ENCODE data around the gene LGR6. TPM values are rescaled to one million over a fixed set of nuclear protein-coding genes. Genes with fewer than 3 reads are reported as not detected.
"Not testable (repeated sequence)": the region's sequence is repeated elsewhere in the genome, so short reads cannot be mapped to it uniquely, and the experiment has no call there.

Gene LGR6
- total RNA-seq, 2 donors from 2014 or later, result 5.8 to 5.9 TPM

DNA sequence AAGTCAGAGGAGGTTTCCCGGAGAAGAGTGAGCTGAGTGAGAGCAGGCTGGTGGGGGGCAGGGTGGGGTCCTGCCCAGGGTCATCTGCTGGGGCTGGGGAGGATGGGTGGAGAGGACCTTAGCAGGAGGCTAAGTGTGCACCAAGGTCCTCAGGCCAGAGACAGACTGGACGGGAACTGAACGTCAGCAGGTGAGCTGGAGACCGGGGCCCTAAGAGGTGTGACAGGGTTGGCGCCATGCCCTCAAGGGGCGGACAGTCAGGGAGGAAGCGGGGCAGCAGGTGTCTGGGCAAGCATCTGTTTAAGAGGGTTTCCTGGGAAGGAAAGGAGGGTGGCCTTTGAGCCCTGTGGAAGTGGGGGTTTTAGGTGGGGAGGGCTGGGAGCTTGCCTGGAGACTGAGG, 19.6 kb upstream of the LGR6 start:
- DNase-seq (ENCODE audit: low spot score) (no peak), ATAC-seq (no peak)
- H3K4me3 Mint-ChIP-seq, result no peak overlapping the region
- H3K27ac Mint-ChIP-seq, result no peak overlapping the region
- no peaks in the 10 kb centered on the region for H3K27me3 Mint-ChIP-seq
- no peaks in the 10 kb centered on the region for H3K36me3 Mint-ChIP-seq
- no peaks in the 10 kb centered on the region for H3K9me3 Mint-ChIP-seq
- no peaks in the 10 kb centered on the region for H3K4me1 Mint-ChIP-seq (ENCODE audit: low read depth in 2 of 2)

DNA sequence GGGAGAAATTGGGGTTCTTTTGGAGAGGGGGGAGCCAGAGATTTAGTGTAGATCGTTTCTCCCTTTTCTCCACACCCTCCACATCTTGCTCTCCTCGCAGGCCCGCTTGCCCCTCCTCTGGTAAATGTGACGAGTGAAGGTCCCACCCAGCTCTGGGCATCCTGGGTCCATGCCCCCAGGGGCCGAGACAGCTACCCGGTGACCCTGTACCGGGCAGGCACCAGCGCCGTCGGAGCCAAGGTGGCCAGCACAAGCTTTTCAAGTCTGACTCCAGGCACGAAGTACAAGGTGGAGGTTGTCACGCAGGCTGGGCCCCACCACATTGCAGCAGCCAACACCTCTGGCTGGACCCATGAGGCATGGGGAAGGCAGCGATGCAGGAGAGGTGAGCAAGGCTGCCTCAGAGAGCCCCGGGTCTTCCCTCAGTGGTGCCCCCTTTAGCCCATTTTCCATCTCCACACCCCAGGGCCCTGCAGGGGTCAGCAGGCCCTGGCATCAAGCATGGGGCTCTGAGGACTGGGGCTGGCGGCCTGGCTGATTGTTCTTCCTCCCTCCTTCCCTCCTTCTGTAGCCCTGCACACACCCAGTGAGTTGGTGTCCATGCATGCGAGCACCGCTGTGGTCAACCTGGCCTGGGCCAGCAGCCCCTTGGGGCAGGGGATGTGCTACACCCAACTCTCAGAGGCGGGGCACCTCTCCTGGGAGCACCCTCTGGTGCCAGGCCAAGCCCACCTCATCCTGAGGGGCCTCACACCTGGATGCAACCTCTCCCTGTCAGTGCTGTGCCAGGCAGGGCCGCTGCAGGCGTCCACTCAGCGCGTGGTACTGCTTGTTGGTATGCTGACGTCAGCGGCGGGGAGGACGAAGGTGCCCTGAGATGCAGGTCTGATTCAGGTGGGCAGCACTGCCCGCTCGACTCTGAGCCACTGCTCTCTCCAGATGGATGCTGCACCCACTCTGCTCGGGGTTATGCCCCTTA, 16.4 kb upstream of the LGR6 start:
- no peaks in the 10 kb centered on the region for H3K36me3 Mint-ChIP-seq
- ATAC-seq (no peak), DNase-seq (ENCODE audit: low spot score) (no peak)
- no peak overlapping the region for H3K27ac Mint-ChIP-seq
- H3K4me3 Mint-ChIP-seq, result no peak overlapping the region
- H3K27me3 Mint-ChIP-seq, result no peaks in the 10 kb centered on the region
- no peaks in the 10 kb centered on the region for H3K4me1 Mint-ChIP-seq (ENCODE audit: low read depth in 2 of 2)
- no peaks in the 10 kb centered on the region for H3K9me3 Mint-ChIP-seq

DNA sequence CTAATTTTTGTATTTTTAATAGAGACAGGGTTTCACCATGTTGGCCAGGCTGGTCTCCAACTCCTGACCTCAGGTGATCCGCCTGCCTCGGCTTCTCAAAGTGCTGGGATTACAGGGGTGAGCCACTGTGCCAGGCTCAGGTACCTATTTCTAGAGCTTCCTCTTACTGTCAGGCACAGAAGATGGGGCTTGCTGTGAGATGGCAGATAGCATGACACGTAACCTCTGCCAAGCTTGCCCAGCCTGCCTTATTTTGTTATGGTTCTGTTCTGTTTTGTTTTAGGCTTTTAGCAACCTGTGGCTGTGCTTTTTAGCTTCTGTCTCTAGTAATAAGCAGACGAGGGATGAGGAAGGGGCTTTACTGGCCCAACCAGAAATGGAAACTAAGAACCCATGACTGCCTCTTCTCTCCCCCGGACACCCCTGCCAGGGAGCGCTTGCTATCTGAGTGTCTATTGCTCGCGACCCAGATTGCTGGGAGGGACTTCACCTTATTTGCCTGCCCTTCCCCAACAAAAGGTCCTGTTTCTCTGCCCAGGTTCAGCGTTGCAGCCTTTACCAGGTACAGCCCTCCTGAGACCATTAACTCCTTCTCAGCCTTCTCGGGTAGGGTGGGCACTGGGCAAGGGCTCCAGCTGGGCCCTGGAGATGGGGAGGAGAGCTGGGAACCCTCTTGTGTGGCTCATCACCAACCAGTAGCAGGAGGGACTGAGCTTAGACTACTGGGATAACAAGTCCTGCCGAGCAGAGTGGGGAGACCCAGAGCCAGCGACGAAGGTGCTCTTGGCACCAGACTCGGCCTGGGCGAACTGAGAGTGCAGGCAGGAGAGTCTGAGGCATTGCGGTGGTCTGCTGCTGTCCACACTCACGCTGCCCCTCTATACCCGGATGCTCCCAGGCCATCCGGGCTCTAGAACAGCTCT, 13.5 kb upstream of the LGR6 start:
- no peak for DNase-seq (ENCODE audit: low spot score)
- no peak overlapping the region for H3K27ac Mint-ChIP-seq
- peaks cover 0 to 7% of the 10 kb centered on the region in 2 donors for H3K27me3 Mint-ChIP-seq
- H3K9me3 Mint-ChIP-seq, result no peaks in the 10 kb centered on the region
- ATAC-seq, result no peak
- peaks cover 7 to 12% of the 10 kb centered on the region in 2 donors for H3K4me1 Mint-ChIP-seq (ENCODE audit: low read depth in 2 of 2)
- H3K4me3 Mint-ChIP-seq, result no peak overlapping the region
- no peaks in the 10 kb centered on the region for H3K36me3 Mint-ChIP-seq

DNA sequence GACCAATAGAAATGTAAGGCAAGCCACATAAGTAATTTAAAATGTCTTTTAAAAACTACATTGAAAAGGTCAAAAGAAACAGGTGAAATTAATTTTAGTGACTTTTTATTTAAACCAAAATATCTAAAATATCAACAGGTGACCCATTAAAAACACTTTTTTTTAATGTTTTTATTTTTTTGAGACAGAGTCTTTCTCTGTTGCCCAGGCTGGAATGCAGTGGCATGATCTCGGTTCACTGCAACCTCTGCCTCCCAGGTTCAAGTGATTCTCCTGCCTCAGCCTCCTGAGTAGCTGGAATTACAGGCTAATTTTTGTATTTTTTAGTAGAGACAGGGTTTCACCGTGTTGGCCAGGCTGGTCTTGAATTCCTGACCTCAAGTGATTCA, 12.9 kb upstream of the LGR6 start:
- not testable (repeated sequence) for H3K27me3 Mint-ChIP-seq; H3K9me3 Mint-ChIP-seq; H3K36me3 Mint-ChIP-seq; ATAC-seq; H3K4me3 Mint-ChIP-seq; H3K27ac Mint-ChIP-seq; DNase-seq (ENCODE audit: low spot score)
- H3K4me1 Mint-ChIP-seq (ENCODE audit: low read depth in 2 of 2), result peaks cover 7 to 12% of the 10 kb centered on the region in 2 donors

DNA sequence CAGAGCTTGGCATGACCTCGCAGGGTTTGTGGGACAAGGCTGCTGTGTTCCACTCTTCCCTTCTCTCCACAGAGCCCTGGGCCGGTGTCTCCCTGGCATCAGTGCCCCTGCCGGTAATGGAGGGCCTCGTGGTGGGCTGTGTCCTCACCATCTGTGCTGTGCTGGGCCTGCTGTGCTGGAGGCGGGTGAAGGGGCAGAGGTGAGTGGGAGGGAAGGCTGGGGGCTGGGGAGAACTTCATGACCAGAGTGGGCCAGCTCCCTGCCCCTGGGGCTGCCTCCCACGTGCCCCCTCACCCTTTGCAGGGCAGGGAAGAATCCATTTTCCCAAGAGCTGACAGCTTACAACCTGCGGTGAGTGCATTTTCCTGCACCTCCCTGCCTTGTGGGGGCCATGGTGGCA, 12.0 kb upstream of the LGR6 start:
- Mint-ChIP-seq H3K9me3 (no peaks in the 10 kb centered on the region), H3K36me3 (no peaks in the 10 kb centered on the region), H3K4me3 (no peak overlapping the region), H3K27ac (no peak overlapping the region), H3K27me3 (peaks cover 0 to 7% of the 10 kb centered on the region in 2 donors), H3K4me1 (ENCODE audit: low read depth in 2 of 2) (peaks cover 7 to 12% of the 10 kb centered on the region in 2 donors)
- DNase-seq (ENCODE audit: low spot score) (no peak), ATAC-seq (no peak)

DNA sequence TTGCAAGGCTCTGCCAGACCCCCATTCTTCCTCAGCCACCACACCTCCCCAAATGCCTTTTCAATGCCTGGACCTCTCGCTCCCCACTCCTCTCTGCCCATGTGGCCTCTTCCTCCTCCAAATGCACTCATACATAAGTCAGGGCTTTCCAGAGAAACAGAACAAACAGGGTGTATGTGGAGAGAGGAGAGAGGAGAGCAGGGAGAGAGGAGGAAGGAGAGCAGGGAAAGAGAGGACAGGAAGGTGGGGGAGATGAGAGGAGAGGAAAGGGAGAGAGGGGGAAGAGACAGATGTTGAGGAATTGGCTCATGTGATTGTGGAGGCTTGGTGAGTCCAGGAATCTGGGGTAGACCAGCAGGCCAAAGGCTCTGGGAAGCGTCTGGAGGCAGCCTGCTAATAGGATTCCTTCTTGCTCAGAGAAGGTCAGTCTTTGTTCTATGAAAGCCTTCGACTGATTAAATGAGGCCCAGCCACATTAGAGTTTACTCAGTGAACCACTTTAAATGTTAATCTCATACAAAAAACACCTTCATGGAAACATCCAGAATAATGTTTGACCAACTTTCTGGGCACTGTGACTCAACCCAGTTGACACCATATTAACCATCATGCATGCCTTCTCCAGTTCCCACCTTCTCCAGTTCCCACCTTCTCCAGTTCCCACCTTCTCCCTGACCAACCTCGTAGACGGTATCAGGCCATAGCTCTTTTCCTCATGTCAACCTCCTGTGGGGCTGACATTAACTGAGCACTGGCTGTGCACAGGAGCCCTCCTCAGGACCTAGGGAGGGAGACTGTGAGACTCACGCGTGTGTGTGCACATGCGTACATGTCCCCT, 11.3 kb upstream of the LGR6 start:
- H3K27ac Mint-ChIP-seq, result no peak overlapping the region
- H3K4me1 Mint-ChIP-seq (ENCODE audit: low read depth in 2 of 2), result peaks cover 7 to 12% of the 10 kb centered on the region in 2 donors
- H3K4me3 Mint-ChIP-seq, result no peak overlapping the region

DNA sequence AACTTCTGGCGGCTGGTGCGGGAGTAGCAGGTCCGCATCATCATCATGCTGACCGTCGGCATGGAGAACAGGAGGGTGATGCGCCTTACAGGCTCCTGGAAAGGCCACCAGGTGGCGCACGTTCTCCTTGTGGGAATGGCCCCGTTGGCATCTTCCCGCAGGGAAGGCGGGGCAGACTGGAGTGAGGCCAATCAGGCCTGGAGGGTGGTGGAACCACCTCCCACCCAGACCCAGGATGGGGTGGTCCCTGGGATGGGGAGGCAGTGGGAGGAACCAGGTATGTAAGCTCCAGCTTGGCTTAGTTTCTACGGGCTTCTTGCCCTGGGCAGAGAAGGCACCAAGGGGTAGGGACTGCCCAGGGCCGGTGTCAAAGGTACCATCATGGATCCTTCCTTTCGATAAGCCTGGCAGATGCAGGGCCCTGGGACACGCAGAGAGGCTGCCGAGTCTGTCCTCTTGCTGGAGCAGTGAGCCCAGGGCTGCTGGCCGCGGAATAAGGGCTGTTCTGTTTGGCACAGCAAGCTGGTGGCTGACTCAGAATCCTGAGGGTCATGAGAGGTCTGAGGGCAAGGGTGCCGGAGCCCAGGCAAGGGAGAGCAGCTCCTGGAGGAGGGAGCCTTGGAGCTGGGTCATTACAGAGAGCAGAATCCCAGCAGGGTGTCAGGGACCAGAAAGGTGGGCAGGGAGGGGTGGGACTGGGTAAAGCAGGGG, 8.7 kb upstream of the LGR6 start:
- H3K36me3 Mint-ChIP-seq, result no peaks in the 10 kb centered on the region
- ATAC-seq (peak; percentile 69 to 78), DNase-seq (ENCODE audit: low spot score) (peak; percentile 82)
- H3K27me3 Mint-ChIP-seq, result peaks cover 0 to 7% of the 10 kb centered on the region in 2 donors
- no peaks in the 10 kb centered on the region for H3K9me3 Mint-ChIP-seq
- no peak overlapping the region for H3K27ac Mint-ChIP-seq
- no peak overlapping the region for H3K4me3 Mint-ChIP-seq
- H3K4me1 Mint-ChIP-seq (ENCODE audit: low read depth in 2 of 2), result peaks cover 7 to 12% of the 10 kb centered on the region in 2 donors

More for the DNA sequence above, 11.3 kb upstream of the LGR6 start:
- H3K36me3 Mint-ChIP-seq, result no peaks in the 10 kb centered on the region
- no peaks in the 10 kb centered on the region for H3K9me3 Mint-ChIP-seq
- peaks cover 0 to 7% of the 10 kb centered on the region in 2 donors for H3K27me3 Mint-ChIP-seq
- DNase-seq (ENCODE audit: low spot score), result no peak
- ATAC-seq, result no peak

DNA sequence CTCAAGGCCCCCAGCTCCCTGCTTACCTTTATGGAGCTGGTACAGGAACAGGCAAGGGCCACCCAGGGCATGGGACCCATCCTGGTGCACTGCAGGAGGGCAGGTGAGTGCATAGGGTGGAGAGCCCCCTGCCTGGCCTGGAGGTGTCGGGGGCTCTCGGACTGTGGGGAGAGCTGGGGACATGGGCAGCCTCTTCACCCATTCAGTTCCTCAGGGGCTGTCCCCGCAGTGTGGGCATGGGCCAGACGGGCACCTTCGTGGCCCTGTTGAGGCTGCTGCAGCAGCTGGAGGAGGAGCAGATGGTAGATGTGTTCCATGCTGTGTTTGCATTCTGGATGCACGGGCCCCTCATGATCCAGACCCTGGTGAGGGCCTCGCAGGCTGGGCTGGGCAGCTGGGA, 7.3 kb upstream of the LGR6 start:
- ATAC-seq, result no peak
- no peak for DNase-seq (ENCODE audit: low spot score)
- H3K4me3 Mint-ChIP-seq, result no peak overlapping the region
- no peaks in the 10 kb centered on the region for H3K36me3 Mint-ChIP-seq
- H3K4me1 Mint-ChIP-seq (ENCODE audit: low read depth in 2 of 2), result peaks cover 7 to 12% of the 10 kb centered on the region in 2 donors
- peaks cover 0 to 7% of the 10 kb centered on the region in 2 donors for H3K27me3 Mint-ChIP-seq
- no peaks in the 10 kb centered on the region for H3K9me3 Mint-ChIP-seq
- H3K27ac Mint-ChIP-seq, result no peak overlapping the region

DNA sequence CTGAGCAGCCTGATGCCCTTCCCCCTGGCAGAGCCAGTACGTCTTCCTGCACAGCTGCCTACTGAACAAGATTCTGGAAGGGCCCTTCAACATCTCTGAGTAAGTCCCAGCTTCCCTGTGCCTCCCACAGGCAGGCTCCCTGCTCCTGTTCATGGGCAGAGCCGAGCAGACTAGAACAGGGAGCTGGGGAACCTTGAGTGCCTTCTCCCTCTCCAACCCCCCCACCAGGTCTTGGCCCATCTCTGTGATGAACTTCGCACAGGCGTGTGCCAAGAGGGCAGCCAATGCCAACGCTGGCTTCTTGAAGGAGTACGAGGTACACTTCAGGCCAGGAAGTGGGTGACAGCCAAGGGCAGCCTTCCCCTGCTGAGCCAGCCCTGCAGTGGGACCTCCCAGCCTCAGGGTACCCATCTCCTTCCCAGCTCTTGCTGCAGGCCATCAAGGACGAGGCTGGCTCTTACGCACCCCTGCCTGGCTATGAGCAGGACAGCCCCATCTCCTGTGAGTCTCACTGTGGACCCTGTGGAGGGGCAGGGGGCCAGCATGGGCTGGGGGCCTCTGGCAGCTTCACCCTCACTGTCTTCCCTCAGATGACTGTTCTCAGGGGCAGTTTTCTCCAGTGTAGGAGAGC, 6.4 kb upstream of the LGR6 start:
- no peak for DNase-seq (ENCODE audit: low spot score)
- Mint-ChIP-seq H3K27me3 (peaks cover 0 to 7% of the 10 kb centered on the region in 2 donors), H3K9me3 (no peaks in the 10 kb centered on the region), H3K4me1 (ENCODE audit: low read depth in 2 of 2) (peaks cover 7 to 12% of the 10 kb centered on the region in 2 donors), H3K36me3 (no peaks in the 10 kb centered on the region), H3K27ac (no peak overlapping the region), H3K4me3 (no peak overlapping the region)
- no peak for ATAC-seq

DNA sequence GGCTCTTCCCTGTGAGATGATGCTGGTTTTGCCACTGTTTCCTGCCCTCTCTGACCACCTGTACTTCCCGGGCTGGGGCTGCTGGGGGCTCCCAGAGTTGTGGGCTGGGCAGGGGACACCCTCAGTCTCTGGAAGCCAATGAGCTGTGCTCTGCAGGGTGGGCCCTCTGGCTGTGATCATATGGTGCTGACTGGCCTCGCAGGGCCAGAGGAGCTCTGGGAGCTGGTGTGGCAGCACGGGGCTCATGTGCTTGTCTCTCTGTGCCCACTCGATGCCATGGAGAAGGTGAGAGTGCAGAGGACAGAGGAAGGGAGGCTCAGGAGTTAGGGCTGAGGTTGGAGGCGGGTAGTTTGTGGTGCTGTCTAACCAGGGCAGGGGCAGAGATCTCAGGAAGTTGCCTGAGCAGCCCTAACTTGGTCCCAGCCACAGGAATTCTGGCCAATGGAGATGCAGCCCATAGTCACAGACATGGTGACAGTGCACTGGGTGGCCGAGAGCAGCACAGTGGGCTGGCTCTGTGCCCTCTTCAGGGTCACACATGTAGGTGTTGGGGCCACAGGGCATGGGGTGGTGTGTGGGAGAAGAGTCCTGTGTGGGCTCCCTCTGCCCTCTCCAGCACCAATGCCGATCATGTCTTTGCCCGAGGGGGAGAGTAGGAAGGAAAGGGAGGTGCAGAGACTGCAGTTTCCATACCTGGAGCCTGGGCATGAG, 5.7 kb upstream of the LGR6 start:
- no peak for ATAC-seq
- Mint-ChIP-seq H3K27ac (no peak overlapping the region), H3K36me3 (no peaks in the 10 kb centered on the region), H3K4me3 (no peak overlapping the region), H3K4me1 (ENCODE audit: low read depth in 2 of 2) (peaks cover 10 to 12% of the 10 kb centered on the region in 2 donors), H3K27me3 (peaks cover 0 to 7% of the 10 kb centered on the region in 2 donors), H3K9me3 (no peaks in the 10 kb centered on the region)
- no peak for DNase-seq (ENCODE audit: low spot score)

DNA sequence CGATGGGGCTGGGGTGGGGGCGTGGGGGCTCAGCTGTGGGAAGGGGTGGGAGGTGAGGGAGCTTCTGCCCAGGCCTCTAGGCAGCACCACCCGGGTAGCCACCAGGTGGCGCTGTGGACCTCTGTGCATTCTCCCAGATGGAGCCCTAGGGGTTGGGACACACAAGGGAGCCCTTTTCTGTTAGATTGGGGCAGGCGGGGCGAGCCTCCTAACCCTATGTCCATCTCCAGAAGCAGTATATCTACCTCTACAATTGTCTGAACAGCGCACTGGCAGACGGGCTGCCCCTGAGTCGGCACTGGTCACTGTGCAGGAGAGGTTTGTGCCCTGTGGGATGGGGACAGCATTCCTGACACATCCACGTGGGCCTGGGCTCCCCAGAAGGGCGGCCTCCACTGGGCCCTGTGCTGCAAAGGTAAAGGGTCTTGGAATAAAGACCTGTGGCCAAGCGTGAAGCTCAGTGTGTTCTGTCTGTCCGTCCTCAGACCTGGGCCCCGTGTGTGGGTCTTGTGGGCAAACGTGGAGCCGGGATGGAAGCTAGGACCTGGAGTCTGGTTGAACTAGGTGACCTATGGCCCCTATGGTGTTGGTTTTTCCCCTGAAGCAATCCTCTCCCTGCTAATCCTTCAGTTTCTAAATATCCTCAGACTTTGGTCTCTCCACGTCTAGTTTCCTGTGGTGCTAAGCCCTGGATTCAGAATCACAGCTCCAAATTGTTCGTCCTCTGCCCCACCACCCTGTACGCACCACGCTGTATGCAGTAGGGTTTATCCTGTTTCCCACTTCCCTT, 4.4 kb upstream of the LGR6 start:
- Mint-ChIP-seq H3K4me1 (ENCODE audit: low read depth in 2 of 2) (peaks cover 9 to 10% of the 10 kb centered on the region in 2 donors), H3K36me3 (no peaks in the 10 kb centered on the region), H3K27me3 (peaks cover 0 to 5% of the 10 kb centered on the region in 2 donors), H3K27ac (no peak overlapping the region), H3K9me3 (no peaks in the 10 kb centered on the region), H3K4me3 (no peak overlapping the region)
- DNase-seq (ENCODE audit: low spot score), result peak; percentile 84
- peak; percentile 72 to 75 for ATAC-seq

Measured in natural killer cell treated with Interleukin-12 subunit alpha and Interleukin-12 subunit beta and Interleukin-15 and Interleukin-18, amount 100 ng/mL, for 72 hours (primary cell).